Measurements from ENCODE around the gene LYRM4.
A peak's percentile ranks its signal among the peaks of the same experiment; 100 is the strongest.

The LYRM4 gene

GRCh38 chr6:5162355-5162754 is 98.4 kb downstream of the LYRM4 start:
- in situ Hi-C loops (cut with HindIII; ENCODE audit: low pct_ligation_motif_present, low pct_unique_long_range_greater_than_20kb, low sequenced_read_pairs) = no loop called here
- DNase-seq = no peak

DNA sequence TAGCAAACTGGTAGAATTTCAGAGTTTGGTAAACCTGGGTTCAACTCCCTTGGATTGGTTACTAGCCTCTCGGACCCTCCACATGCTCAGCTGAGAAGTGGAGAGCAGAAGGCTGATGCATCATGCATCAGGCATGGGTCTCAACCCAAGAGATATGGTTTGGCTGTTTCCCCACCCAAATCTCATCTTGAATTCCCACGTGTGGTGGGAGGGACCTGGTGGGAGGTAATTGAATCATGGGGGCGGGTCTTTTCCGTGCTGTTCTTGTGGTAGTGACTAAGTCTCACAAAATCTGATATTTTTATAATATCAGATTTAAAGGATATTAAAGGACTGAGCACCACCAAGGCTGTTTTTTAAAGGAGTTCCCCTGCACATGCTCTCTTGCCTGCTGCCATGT is 100.5 kb downstream of the LYRM4 start:
- in situ Hi-C loops (cut with HindIII; ENCODE audit: low pct_ligation_motif_present, low pct_unique_long_range_greater_than_20kb, low sequenced_read_pairs) = no loop called here
- no peak for DNase-seq

DNA sequence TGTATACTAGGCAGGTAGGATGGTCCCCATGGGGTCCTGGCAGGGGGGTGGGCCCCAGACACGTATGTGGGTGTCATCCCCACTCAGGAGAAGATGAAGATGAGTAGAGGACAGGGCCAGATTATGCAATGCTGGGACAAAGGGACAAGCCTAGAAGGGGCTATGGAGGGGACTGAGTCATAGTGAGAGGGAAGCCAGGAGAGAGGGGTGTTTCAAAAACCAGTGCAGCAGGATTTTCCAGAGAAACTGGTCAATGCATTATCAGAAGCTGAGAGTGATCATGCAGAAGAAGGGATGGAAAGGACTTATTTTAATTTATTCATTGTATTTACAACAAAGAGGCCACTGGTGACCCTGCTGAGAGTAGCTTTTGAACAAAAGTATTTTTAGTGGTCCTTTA is 101.6 kb downstream of the LYRM4 start:
- in situ Hi-C loops (cut with HindIII; ENCODE audit: low pct_ligation_motif_present, low pct_unique_long_range_greater_than_20kb, low sequenced_read_pairs) = no loop called here
- DNase-seq = no peak

DNA sequence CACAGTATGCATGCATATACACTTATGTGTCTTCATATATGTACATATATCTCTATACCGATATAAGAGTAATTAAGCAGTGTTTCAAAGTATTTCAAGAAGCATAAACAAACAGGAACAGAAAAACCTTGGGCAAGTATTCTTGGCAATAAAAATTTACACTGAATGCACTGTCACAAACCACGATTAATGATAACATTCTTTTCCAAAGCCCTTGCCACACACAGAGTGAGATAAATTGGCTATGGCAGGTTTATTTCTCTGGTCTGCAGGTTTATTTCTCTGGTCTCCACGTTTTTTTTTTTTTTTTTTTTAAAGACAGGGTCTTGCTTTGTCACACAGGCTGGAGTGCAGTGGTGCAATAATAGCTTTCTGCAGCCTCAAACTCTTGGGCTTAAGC is 102.6 kb downstream of the LYRM4 start:
- in situ Hi-C loops (cut with HindIII; ENCODE audit: low pct_ligation_motif_present, low pct_unique_long_range_greater_than_20kb, low sequenced_read_pairs) = no loop called here
- no peak for DNase-seq

DNA sequence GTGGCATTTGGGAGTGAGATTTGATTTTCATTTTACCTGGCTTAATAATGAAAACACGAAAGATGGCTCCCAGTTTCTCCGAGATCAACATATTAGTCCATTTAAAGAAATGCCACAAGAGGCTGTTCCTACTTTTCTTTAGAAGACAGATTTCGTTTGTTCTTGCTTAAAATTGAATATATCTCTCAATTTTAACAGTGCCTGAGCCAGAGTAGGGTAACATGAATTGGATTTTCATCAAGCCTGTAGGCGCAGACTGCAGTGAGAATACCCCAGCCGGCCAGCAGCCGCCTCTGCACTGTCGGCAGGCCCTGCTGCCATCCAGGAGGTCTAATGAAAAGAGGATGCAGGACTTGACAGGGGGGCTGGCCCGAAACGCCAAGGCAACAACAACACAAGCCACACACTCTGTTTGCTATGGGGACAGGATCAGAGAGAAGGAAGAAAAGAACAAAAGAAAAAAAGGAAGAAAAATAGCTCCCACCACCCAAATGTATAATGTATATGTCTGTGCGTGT is 103.1 kb downstream of the LYRM4 start:
- DNase-seq = no peak
- in situ Hi-C loops (cut with HindIII; ENCODE audit: low pct_ligation_motif_present, low pct_unique_long_range_greater_than_20kb, low sequenced_read_pairs) = no loop called here

DNA sequence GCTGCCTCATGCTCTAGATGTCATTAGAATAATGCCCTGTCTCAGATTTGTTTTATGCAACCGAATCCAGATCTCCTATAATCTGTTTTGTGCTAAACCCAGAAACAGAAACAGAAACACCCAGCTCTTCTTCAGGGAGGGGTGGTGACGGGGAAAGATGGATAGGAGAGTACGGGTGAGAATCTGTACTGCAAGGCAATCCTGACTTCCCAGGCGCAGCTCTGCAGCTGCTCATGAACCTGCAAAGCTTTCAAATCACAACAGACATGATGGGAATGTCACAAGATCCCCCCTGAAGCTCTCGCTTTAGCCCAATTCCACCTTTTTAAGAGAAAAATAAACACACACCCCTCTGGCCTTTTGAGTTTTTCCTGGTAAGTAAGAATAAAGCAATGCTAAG is 104.1 kb downstream of the LYRM4 start:
- in situ Hi-C loops (cut with HindIII; ENCODE audit: low pct_ligation_motif_present, low pct_unique_long_range_greater_than_20kb, low sequenced_read_pairs) = no loop called here
- no peak for DNase-seq

DNA sequence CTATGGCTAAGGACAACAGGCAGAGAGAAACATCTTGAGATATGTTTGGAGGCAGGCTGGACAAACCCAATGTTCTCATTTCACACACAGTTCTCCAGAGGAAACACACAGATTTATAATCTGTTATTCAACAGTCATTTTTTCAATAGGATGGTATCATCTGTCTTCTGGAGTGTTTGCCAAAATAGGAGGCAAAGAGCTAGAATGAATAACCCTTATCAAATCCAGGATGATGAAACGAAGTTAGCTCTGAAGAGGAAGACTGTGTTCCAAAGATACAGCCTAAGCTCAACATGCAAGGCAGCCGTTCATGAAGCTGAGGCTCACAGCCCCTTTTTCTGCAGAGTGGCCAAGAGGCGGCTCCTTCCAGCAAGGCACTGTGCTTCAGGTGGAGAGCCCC is 104.8 kb downstream of the LYRM4 start:
- DNase-seq = no peak
- in situ Hi-C loops (cut with HindIII; ENCODE audit: low pct_ligation_motif_present, low pct_unique_long_range_greater_than_20kb, low sequenced_read_pairs) = no loop called here

GRCh38 chr6:5153186-5153585 is 107.6 kb downstream of the LYRM4 start:
- in situ Hi-C loops (cut with HindIII; ENCODE audit: low pct_ligation_motif_present, low pct_unique_long_range_greater_than_20kb, low sequenced_read_pairs) = no loop called here

DNA sequence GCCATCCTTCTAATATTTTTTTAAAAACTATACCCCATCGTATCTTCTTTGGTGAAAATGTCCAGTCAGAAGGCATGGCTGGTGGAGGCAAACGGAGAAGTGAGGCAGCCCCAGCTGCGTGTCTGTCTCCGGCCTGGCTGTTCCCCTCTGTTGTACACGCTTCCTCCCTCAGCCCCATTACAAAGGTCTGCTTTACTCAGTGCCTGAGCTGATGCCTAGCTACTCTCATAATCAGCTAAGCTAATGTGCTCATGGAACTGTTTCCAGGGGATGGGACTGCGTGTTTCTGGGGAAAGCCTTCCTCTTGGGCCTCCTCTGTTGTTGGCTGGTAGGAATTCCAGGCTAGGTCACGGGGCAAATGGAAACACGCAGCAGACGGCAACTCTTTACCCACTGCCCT is 108.3 kb downstream of the LYRM4 start:
- no peak for DNase-seq
- in situ Hi-C loops (cut with HindIII; ENCODE audit: low pct_ligation_motif_present, low pct_unique_long_range_greater_than_20kb, low sequenced_read_pairs) = no loop called here

More at GRCh38 chr6:5153186-5153585, 107.6 kb downstream of the LYRM4 start:
- DNase-seq = no peak

DNA sequence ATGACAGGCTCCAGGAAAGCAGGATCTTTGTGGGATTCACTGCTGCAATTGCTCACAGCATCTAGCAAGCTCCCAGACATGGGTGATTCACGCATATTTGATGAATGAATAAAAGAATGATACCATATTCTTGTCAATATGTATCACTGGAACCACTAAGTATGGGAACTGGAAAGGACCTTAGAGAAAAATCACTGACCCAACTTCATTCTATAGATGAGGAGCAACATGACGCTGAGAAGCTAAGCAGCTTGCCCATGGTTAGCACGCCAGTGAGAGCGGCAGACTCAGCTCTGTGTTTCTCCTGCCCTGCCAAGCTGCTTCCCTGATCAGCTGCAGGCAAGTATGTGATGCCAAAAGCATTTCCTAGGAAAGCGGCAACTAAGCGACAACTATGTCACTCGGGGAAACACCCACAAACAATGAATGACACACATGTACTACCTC is 108.8 kb downstream of the LYRM4 start:
- peak; percentile 51 for DNase-seq
- in situ Hi-C loops (cut with HindIII; ENCODE audit: low pct_ligation_motif_present, low pct_unique_long_range_greater_than_20kb, low sequenced_read_pairs) = no loop called here

- in situ Hi-C loops (cut with HindIII; ENCODE audit: low pct_ligation_motif_present, low pct_unique_long_range_greater_than_20kb, low sequenced_read_pairs) = no loop called here
- no peak for DNase-seq
These were observed 109.3 kb downstream of the LYRM4 start for GRCh38 chr6:5151360-5151954.

- no peak for DNase-seq
- in situ Hi-C loops (cut with HindIII; ENCODE audit: low pct_ligation_motif_present, low pct_unique_long_range_greater_than_20kb, low sequenced_read_pairs) = no loop called here
These were observed 110.1 kb downstream of the LYRM4 start for GRCh38 chr6:5150551-5151075.

GRCh38 chr6:5149891-5150290 is 110.9 kb downstream of the LYRM4 start:
- in situ Hi-C loops (cut with HindIII; ENCODE audit: low pct_ligation_motif_present, low pct_unique_long_range_greater_than_20kb, low sequenced_read_pairs) = loop anchor here (10.0 kb wide), 1 partner anchor 235 kb away; no protein-coding TSS in a partner anchor
- no peak for DNase-seq

DNA sequence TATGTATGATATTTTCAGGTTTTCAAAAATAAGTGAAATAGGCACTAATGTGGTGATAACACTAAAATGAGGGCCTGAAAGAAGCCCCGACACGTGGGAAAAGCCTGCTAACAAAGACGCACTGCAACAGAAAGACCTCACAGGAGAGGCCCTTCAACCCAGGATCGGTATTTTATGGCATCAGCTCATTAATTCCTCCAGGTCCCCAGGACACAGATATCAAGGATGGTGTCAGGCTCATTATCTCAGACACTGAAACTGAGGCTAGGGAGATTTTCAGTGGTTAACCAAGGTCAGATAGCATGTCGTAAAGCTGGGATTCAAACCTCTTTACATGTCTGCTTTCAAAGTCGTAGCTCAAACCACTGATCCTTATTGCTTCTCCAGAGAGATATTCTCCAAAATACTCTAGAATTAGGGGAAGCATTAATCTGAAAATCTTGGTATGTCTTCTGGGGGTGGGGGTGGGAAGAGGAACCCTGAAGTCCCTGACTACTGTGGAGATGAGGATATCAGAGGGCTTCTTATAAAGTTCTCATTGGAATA is 111.5 kb downstream of the LYRM4 start:
- no peak for DNase-seq
- in situ Hi-C loops (cut with HindIII; ENCODE audit: low pct_ligation_motif_present, low pct_unique_long_range_greater_than_20kb, low sequenced_read_pairs) = loop anchor here (10.0 kb wide), 1 partner anchor 236 kb away; no protein-coding TSS in a partner anchor

GRCh38 chr6:5146398-5146797 is 114.4 kb downstream of the LYRM4 start:
- in situ Hi-C loops (cut with HindIII; ENCODE audit: low pct_ligation_motif_present, low pct_unique_long_range_greater_than_20kb, low sequenced_read_pairs) = loop anchor here (10.0 kb wide), 1 partner anchor 238 kb away; no protein-coding TSS in a partner anchor
- no peak for DNase-seq

DNA sequence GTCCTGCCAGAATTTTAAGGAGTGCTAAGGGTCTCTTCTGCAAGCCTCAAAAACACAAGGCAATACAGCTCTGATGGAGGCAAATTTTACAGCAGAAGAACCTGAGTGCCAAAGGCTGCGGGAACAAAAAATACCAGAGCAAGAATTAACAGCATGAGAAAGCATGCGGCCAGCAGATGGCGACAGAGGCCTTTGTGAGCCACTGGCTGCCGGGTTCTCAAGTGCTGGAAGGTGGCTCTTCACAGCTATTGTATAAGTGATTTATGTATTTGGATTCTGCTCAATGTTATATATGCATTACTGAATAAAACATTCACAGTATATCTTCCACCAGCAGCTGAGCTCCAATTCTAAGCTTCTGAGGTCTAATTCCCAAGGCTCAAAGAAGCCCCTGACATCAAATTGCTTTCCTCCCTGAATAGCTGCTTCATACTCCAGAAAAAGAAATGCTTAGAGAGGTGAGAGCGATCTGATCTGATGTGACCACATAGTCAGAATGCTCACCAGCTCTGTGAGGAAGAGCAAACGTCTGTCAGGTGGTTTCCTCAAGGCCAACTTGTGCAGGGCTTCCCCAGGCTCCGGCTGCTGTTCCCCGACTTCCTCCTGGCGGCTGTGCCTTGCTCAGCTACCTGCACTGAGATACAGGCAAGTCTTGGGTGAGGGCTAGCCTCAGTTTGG is 117.0 kb downstream of the LYRM4 start:
- DNase-seq = peak; percentile 68

DNA sequence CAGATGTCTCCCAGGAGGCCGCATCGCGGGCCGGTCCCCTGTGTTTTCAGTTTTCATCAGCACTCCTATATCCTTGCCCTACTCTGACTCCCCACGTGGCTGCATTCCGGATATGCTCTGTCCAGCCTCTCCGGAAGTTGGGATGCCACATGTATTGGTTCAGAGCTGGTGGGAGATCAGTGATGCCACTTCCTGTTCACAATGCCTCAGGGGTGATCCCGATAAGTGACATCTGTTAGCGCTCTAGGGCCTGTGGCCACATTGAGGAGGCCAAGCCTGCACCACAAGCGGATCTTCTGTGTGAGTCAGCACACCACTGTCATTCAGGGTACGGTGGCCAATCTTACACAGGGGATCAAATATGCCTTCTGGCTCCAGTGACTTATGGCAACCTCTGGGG is 117.8 kb downstream of the LYRM4 start:
- no peak for DNase-seq
- in situ Hi-C loops (cut with HindIII; ENCODE audit: low pct_ligation_motif_present, low pct_unique_long_range_greater_than_20kb, low sequenced_read_pairs) = loop anchor here (10.0 kb wide), 1 partner anchor 242 kb away; no protein-coding TSS in a partner anchor

More for the DNA sequence above, 117.0 kb downstream of the LYRM4 start:
- in situ Hi-C loops (cut with HindIII; ENCODE audit: low pct_ligation_motif_present, low pct_unique_long_range_greater_than_20kb, low sequenced_read_pairs) = loop anchor here (10.0 kb wide), 1 partner anchor 241 kb away; no protein-coding TSS in a partner anchor

DNA sequence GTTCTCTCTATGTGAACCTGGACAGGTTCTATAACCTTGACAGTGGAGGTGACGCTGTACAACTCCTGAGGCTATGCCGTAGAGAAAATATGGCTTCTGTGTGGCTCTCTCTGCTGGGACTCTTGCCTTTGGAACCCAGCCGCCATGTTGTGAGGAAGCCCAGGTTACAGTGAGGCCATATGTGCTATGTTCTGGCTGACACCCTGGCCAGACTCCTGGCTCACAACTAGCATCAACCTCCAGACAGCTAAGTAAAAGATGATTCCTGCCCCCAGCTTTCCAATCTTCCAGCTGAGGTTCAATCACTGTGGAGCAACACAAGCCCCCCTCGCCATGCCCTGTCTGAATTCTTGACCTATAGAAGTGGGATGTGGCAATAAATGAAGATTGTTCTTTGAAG is 118.6 kb downstream of the LYRM4 start:
- in situ Hi-C loops (cut with HindIII; ENCODE audit: low pct_ligation_motif_present, low pct_unique_long_range_greater_than_20kb, low sequenced_read_pairs) = loop anchor here (10.0 kb wide), 1 partner anchor 243 kb away; no protein-coding TSS in a partner anchor
- DNase-seq = no peak

DNA sequence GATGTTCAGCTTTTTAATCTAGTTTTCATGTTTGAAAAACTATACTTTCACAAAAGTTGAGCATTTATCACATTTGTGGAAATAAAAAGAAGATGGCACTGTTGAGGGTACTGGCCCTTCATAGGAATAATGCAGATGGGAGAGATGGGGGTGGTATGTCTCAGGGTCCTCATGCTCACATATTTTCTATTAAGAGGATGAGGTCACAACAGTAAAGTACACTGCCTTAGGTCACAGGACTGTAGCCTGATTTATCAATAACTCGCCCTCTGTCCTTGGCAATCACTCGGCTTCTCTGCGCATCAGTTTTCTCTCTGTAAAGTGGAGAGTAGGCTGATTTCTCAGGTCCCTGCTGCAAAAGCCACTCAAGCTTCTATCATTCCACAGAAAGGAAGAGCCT is 119.7 kb downstream of the LYRM4 start:
- in situ Hi-C loops (cut with HindIII; ENCODE audit: low pct_ligation_motif_present, low pct_unique_long_range_greater_than_20kb, low sequenced_read_pairs) = loop anchor here (10.0 kb wide), 1 partner anchor 244 kb away; no protein-coding TSS in a partner anchor
- DNase-seq = peak; percentile 4
